Stimulated activated CD4-positive, alpha-beta T cell treated with anti-CD3 and anti-CD28 coated beads, Interleukin-12 subunit alpha, Interleukin-12 subunit beta, amount 100 ng/mL, for 4 hours (primary cell): ENCODE measurements around the gene RAB6D.
"Not testable (repeated sequence)": the region's sequence is repeated elsewhere in the genome, so short reads cannot be mapped to it uniquely, and the experiment has no call there.

Experiments used
- DNase-seq: peaks from one replicate; pipeline ENCODE4 v3.0.0-alpha.2; 2020

RAB6D gene

GRCh38 chr2:131365452-131365851, 1.5 kb upstream of the RAB6D start:
- no peak for DNase-seq

GRCh38 chr2:131363213-131363612, 755 bp downstream of the RAB6D start:
- not testable (repeated sequence) for DNase-seq

DNA sequence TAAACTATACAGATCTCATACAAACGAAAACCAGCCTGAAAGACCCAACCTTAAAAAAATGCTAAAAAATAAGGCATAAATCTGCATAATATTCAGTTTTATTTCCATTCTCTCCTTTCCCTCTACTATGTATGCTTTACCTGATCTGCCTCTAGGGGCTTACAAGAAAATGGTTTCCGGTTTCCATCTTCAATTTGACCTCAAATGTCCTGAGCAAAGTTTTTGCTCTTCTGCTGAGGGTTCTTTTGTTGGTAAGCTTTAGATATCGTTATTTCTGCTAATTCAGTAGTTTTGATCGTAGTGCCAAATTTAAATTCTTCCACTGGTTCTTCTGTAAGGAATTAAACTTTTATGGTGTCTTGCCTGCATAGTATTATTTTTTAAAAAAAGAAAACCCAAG, 2.2 kb downstream of the RAB6D start:
- DNase-seq = not testable (repeated sequence)

- DNase-seq = not testable (repeated sequence)
These were observed 10.7 kb downstream of the RAB6D start for GRCh38 chr2:131353167-131353697.

GRCh38 chr2:131349021-131349420, 14.9 kb downstream of the RAB6D start:
- no peak for DNase-seq

DNA sequence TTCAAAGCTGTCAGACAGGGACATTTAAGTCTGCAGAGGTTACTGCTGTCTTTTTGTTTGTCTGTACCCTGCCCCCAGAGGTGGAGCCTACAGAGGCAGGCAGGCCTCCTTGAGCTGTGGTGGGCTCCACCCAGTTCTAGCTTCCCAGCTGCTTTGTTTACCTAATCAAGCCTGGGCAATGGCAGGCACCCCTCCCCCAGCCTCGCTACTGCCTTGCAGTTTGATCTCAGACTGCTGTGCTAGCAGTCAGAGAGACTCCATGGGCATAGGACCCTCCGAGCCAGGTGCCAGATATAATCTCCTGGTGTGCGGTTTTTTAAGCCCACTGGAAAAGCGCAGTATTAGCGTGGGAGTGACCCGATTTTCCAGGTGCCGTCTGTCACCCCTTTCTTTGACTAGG, 16.9 kb downstream of the RAB6D start:
- not testable (repeated sequence) for DNase-seq

GRCh38 chr2:131339307-131339706, 24.7 kb downstream of the RAB6D start:
- DNase-seq = not testable (repeated sequence)

DNA sequence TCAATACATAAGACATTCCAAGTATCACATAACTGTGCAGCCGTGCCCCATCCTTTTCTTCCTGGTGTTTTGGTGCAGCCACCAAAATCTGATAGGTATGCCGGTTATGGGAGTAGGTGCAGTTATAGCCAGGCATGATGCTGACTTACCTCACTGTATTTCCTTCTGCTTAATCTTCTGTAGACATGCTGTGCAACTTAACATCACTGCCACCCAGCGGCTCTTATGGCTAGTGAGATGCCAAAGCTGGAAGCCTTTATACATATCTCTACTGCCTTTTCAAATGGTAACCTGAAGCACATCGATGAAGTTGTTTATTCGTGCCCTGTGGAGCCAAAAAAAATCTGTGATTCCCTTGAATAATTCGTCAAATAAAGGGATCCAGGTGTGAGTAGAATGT, 28.6 kb downstream of the RAB6D start:
- not testable (repeated sequence) for DNase-seq

- DNase-seq = not testable (repeated sequence)
These were observed 31.3 kb downstream of the RAB6D start for GRCh38 chr2:131332709-131333108.

DNA sequence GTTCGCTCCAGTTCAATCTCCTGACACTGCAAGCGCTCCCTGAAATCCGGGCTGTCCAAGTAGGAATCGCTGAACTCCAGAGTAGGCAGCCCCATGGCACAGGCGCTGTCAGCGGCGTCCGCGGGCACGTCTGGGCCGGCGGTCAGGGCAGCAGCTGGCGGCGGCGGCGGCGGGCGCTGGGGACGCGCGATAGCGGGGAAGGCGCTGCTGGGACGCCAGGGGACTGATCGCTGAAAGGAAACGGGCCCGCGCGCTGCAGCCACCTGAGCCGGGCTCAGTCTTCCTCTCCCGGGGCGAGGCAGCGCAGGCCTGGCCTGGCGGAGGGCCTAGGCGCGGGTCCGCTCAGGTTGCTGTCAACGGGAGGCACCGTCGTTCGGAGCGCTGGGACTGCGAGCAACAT, 33.0 kb downstream of the RAB6D start:
- not testable (repeated sequence) for DNase-seq

DNA sequence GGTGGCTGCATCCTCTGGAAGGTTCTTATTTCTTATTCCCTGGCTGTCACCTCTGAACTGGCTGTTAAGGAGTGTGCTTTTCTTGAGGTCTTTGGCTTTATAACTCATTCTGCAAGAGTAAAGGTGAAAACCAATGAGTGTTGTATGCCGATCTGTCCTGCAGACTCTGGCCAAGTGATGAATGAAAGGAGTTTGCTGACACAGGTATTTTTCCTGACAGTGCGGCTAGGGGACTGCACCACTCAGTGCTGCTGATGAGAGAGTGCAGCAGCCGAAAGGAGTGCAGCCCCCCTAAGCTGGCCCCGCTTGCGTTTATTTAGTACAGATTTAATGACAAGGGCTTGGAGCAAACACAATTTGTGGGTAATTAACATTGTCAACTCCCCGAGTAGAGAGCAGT, 41.8 kb downstream of the RAB6D start:
- DNase-seq = no peak

GRCh38 chr2:131321344-131321743, 42.6 kb downstream of the RAB6D start:
- not testable (repeated sequence) for DNase-seq

DNA sequence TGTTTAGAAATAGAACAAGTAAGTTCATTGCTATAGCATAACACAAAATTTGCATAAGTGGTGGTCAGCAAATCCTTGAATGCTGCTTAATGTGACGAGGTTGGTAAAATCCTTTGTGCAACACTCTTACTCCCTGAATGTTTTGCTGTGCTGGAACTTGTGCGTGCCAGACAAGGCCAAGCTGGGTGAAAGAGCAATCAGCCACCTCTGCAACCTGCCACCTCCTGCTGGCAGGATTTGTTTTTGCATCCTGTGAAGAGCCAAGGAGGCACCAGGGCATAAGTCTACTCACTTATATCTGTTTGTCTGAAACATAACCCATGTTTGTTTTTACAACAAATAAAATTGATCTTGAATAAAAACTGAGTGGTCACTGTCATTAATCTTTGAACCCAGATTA, 53.0 kb downstream of the RAB6D start:
- not testable (repeated sequence) for DNase-seq
